IMR-90 (cell line): ENCODE results near the gene DHX29. TPM values are rescaled to one million over a fixed set of nuclear protein-coding genes. Genes with fewer than 3 reads are reported as not detected.

Source experiments
- ATAC-seq: fragments of 200-7000 bp; cut with Tn5 transposase; 2 replicates; pipeline ENCODE4 v1.9.1; 2020; ENCODE audit warnings: low read depth, mild to moderate bottlenecking, moderate library complexity
- BruUV-seq: library from RNA; stranded (reverse); fragments of 400-500 nt; replicated peaks from 2 replicates; lab custom pipeline; 2021; lab: Mats Ljungman, UMichigan
- CTCF ChIA-PET: fragments of 300-600 bp; formaldehyde crosslinking; extraction: SDS; loops from one replicate; lab custom pipeline; 2021; ENCODE audit warnings: antibody characterized with exemption; lab: Yijun Ruan, JAX
- POLR2A ChIA-PET: fragments of 300-600 bp; sonication (Branson Sonifier 250); formaldehyde crosslinking; loops from one replicate; lab custom pipeline; 2022; ENCODE audit warnings: antibody characterized with exemption; ENCODE audit not compliant: unreplicated experiment; lab: Charles Lee
- DNase-seq: peaks from one replicate; pipeline ENCODE4 v3.0.0; 2013
- H2AFZ ChIP-seq: replicated peaks from 2 replicates; pipeline ENCODE3; 2013; ENCODE audit warnings: low read length, mild to moderate bottlenecking; ENCODE audit not compliant: poor library complexity
- H2AK5ac ChIP-seq: 2 replicates; pipeline ENCODE4 v1.6.1; 2013; ENCODE audit warnings: low read depth, low read length, inconsistent platforms
- H2AK9ac ChIP-seq: replicated peaks from 2 replicates; pipeline ENCODE3; 2013; ENCODE audit warnings: mild to moderate bottlenecking, low read depth, low read length, moderate library complexity; ENCODE audit not compliant: poor library complexity
- H2BK120ac ChIP-seq: 2 replicates; pipeline ENCODE4 v1.6.1; 2013; ENCODE audit warnings: low read depth, low read length, inconsistent platforms
- H2BK15ac ChIP-seq: 3 replicates; pipeline ENCODE4 v1.6.1; 2013; ENCODE audit warnings: low read depth, low read length, inconsistent platforms
- H2BK20ac ChIP-seq: 2 replicates; pipeline ENCODE4 v1.6.1; 2013; ENCODE audit warnings: low read depth, mild to moderate bottlenecking, inconsistent platforms, low read length, moderate library complexity
- H2BK5ac ChIP-seq: 2 replicates; pipeline ENCODE4 v1.6.1; 2013; ENCODE audit warnings: mild to moderate bottlenecking, low read depth, low read length, inconsistent platforms; ENCODE audit not compliant: poor library complexity, severe bottlenecking
- H3K14ac ChIP-seq: replicated peaks from 2 replicates; pipeline ENCODE4 v1.6.1; 2013; ENCODE audit warnings: low read depth, low read length, inconsistent platforms
- H3K18ac ChIP-seq: 2 replicates; pipeline ENCODE4 v1.6.1; 2013; ENCODE audit warnings: low read depth, low read length, control low read depth
- H3K23ac ChIP-seq: 2 replicates; pipeline ENCODE4 v1.6.1; 2013; ENCODE audit warnings: low read depth, low read length, inconsistent platforms
- H3K27ac ChIP-seq: 2 replicates; pipeline ENCODE4 v1.5.1; 2013; ENCODE audit warnings: mild to moderate bottlenecking, control low read depth, low read length; ENCODE audit not compliant: insufficient read depth
- H3K27me3 ChIP-seq: 2 replicates; pipeline ENCODE4 v1.6.1; 2013; ENCODE audit warnings: low read length; ENCODE audit not compliant: control insufficient read depth, insufficient read depth
- H3K36me3 ChIP-seq: 2 replicates; pipeline ENCODE4 v1.6.1; 2013; ENCODE audit warnings: low read length, mixed read lengths; ENCODE audit not compliant: control insufficient read depth, insufficient read depth
- H3K4ac ChIP-seq: 2 replicates; pipeline ENCODE4 v1.6.1; 2013; ENCODE audit warnings: low read depth, low read length, inconsistent platforms
- H3K4me1 ChIP-seq: 2 replicates; pipeline ENCODE4 v1.6.1; 2013; ENCODE audit warnings: low read length, mixed read lengths; ENCODE audit not compliant: control insufficient read depth, insufficient read depth
- H3K4me2 ChIP-seq: 2 replicates; pipeline ENCODE4 v1.6.1; 2013; ENCODE audit warnings: low read depth, mild to moderate bottlenecking, control low read depth, low read length, moderate library complexity
- H3K4me3 ChIP-seq: 2 replicates; pipeline ENCODE4 v1.5.1; 2013; ENCODE audit warnings: low read depth, mild to moderate bottlenecking, control low read depth, low read length, moderate library complexity; ENCODE audit not compliant: insufficient read depth
- H3K56ac ChIP-seq: 2 replicates; pipeline ENCODE4 v1.6.1; 2013; ENCODE audit warnings: low read length, inconsistent platforms; ENCODE audit not compliant: insufficient read depth; ENCODE audit errors: extremely low read depth
- H3K79me1 ChIP-seq, 2 experiments: 2 replicates each; pipeline ENCODE4 v1.6.1; 2013; ENCODE audit warnings: low read length in 2 of 2, inconsistent platforms in 1 of 2, low read depth in 1 of 2
- H3K9ac ChIP-seq: 2 replicates; pipeline ENCODE4 v1.6.1; 2013; ENCODE audit warnings: low read depth, low read length, control low read depth
- H3K9me1 ChIP-seq: 2 replicates; pipeline ENCODE4 v1.6.1; 2013; ENCODE audit warnings: low read length, inconsistent platforms; ENCODE audit not compliant: insufficient read depth
- H3K9me3 ChIP-seq: 2 replicates; pipeline ENCODE4 v1.6.1; 2013; ENCODE audit warnings: low read length; ENCODE audit not compliant: control insufficient read depth, insufficient read depth
- H4K20me1 ChIP-seq: 2 replicates; pipeline ENCODE4 v1.6.1; 2013; ENCODE audit warnings: low read length, inconsistent platforms; ENCODE audit not compliant: insufficient read depth
- H4K5ac ChIP-seq: 2 replicates; pipeline ENCODE4 v1.6.1; 2013; ENCODE audit warnings: mild to moderate bottlenecking, low read depth, low read length, control low read depth
- H4K8ac ChIP-seq, 2 experiments: 2 replicates each; pipeline ENCODE4 v1.6.1; 2013; ENCODE audit warnings: low read depth in 2 of 2, low read length in 2 of 2, control low read depth in 1 of 2, inconsistent platforms in 1 of 2
- H4K91ac ChIP-seq: 2 replicates; pipeline ENCODE4 v1.6.1; 2013; ENCODE audit warnings: low read depth, low read length, inconsistent platforms; ENCODE audit not compliant: insufficient read depth
- BHLHE40 ChIP-seq: fragments of 150-350 bp; IDR thresholded peaks from 2 replicates; pipeline ENCODE4 v1.6.1; 2016; ENCODE audit warnings: mild to moderate bottlenecking, low read depth, low read length
- CHD1 ChIP-seq: IDR thresholded peaks from 2 replicates; pipeline ENCODE4 v1.6.1; 2012; ENCODE audit warnings: low read depth, low read length, improper control_type of control experiment
- RAD21 ChIP-seq: IDR thresholded peaks from 2 replicates; pipeline ENCODE4 v1.6.1; 2012; ENCODE audit warnings: low read length, improper control_type of control experiment
- RCOR1 ChIP-seq: IDR thresholded peaks from 2 replicates; pipeline ENCODE4 v1.6.1; 2012; ENCODE audit warnings: mild to moderate bottlenecking, low read length, improper control_type of control experiment; ENCODE audit not compliant: insufficient replicate concordance
- SMC3 ChIP-seq: fragments of 150-350 bp; IDR thresholded peaks from 2 replicates; pipeline ENCODE4 v1.6.1; 2016; ENCODE audit warnings: low read depth, mild to moderate bottlenecking, antibody characterized with exemption, low read length, moderate library complexity
- WGBS, 2 experiments: methylation state at CpG; one replicate each; pipeline versions ENCODE4 v1.1.5 to v1.1.7; 2013; ENCODE audit warnings: missing lambda C conversion rate in 2 of 2; ENCODE audit not compliant: insufficient read length in 1 of 2; ENCODE audit errors: extremely low coverage in 2 of 2; 5-methylcytosine and 5-hydroxymethylcytosine counted together
- dilution Hi-C: fragments of 300-500 bp; cut with HindIII; formaldehyde crosslinking; loops from one replicate; pipeline ENCODE4 v1.14.3; 2018; ENCODE audit warnings: low sequenced_read_pairs; ENCODE audit not compliant: unreplicated experiment
- in situ Hi-C: fragments of 300-500 bp; cut with MboI; formaldehyde crosslinking; loops from 3 replicates; pipeline ENCODE4 v1.14.3; 2019; ENCODE audit warnings: low sequenced_read_pairs, inconsistent platforms, mixed read lengths
- intact Hi-C: fragments of 100-400 bp; cut with micrococcal nuclease; formaldehyde crosslinking; loops from 2 replicates; pipeline ENCODE4 v1.10.0; 2022
- polyA plus RNA-seq, 3 experiments: library from polyadenylated mRNA; depleted of rRNA; stranded (reverse); fragments of >200 nt; gene quantifications; 2 replicates each; pipeline ENCODE4 v1.2.3, GENCODE V29; 2012; ENCODE audit warnings: low replicate concordance in 1 of 3
- total RNA-seq: library from RNA; depleted of rRNA; stranded (reverse); fragments of >200 nt; gene quantifications from 2 replicates; pipeline ENCODE4 v1.2.3, GENCODE V29; 2012
- TF ChIP-seq, protein P1 (sequence below): conservative IDR thresholded peaks from 2 replicates; pipeline ENCODE4 v1.5.1; 2012; ENCODE audit warnings: mild to moderate bottlenecking, low read depth, low read length, improper control_type of control experiment

The DHX29 gene
- total and polyA plus RNA-seq, 2 of the 4 experiments (the other 2 are of a cell fraction) = 9.5 to 25.6 TPM

- Histone ChIP-seq H3K4me3 (no peak overlapping the region), H2BK120ac (no peak overlapping the region), H3K79me1 (peaks cover 4 to 12% of the 10 kb centered on the region in 2 experiments; a peak in 3 of 4 replicates), H4K91ac (no peak overlapping the region), H2BK15ac (no peak overlapping the region), H3K56ac (no peak overlapping the region), H3K4me1 (no peaks in the 10 kb centered on the region), H2AK5ac (no peak overlapping the region), H3K9ac (no peak overlapping the region), H3K9me1 (no peaks in the 10 kb centered on the region), H3K36me3 (peaks cover 30% of the 10 kb centered on the region), H3K23ac (no peak overlapping the region), H3K9me3 (no peaks in the 10 kb centered on the region), H2AFZ (no peak overlapping the region), H4K5ac (no peak overlapping the region), H3K27me3 (no peaks in the 10 kb centered on the region), H3K4me2 (no peak overlapping the region), H2BK20ac (no peak overlapping the region), H3K4ac (no peak overlapping the region), H2AK9ac (no peak overlapping the region), H4K8ac (no peak overlapping the region), H2BK5ac (no peak overlapping the region), H3K18ac (no peak overlapping the region), H4K20me1 (no peaks in the 10 kb centered on the region), H3K27ac (no peak overlapping the region), H3K14ac (no peak overlapping the region)
- no peak for TF ChIP-seq BHLHE40
- no peak for TF ChIP-seq RAD21
- TF ChIP-seq RCOR1 = no peak
- TF ChIP-seq SMC3 = no peak
- TF ChIP-seq, protein P1, sequence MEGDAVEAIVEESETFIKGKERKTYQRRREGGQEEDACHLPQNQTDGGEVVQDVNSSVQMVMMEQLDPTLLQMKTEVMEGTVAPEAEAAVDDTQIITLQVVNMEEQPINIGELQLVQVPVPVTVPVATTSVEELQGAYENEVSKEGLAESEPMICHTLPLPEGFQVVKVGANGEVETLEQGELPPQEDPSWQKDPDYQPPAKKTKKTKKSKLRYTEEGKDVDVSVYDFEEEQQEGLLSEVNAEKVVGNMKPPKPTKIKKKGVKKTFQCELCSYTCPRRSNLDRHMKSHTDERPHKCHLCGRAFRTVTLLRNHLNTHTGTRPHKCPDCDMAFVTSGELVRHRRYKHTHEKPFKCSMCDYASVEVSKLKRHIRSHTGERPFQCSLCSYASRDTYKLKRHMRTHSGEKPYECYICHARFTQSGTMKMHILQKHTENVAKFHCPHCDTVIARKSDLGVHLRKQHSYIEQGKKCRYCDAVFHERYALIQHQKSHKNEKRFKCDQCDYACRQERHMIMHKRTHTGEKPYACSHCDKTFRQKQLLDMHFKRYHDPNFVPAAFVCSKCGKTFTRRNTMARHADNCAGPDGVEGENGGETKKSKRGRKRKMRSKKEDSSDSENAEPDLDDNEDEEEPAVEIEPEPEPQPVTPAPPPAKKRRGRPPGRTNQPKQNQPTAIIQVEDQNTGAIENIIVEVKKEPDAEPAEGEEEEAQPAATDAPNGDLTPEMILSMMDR = no peak
- TF ChIP-seq CHD1 = no peak
- in situ Hi-C loops = no loop called here
- 100% methylated on average over 1 of the region's 1 CpG; no CpG with 5 or more reads in 1 of the 2 experiments for WGBS, 2 experiments
- POLR2A ChIA-PET = no interaction called here
- DNase-seq = no peak
- dilution Hi-C loops = no loop called here
- CTCF ChIA-PET = no interaction called here
- no TSS peak for BruUV-seq
- intact Hi-C loops = loop anchor here (10.0 kb wide), 1 partner anchor 1588 kb away; no protein-coding TSS in a partner anchor
- no peak for ATAC-seq
These were observed 21.0 kb downstream of the DHX29 start for GRCh38 chr5:55286411-55286933.
